ENCODE data around the gene PPDPF.

PPDPF gene

DNA sequence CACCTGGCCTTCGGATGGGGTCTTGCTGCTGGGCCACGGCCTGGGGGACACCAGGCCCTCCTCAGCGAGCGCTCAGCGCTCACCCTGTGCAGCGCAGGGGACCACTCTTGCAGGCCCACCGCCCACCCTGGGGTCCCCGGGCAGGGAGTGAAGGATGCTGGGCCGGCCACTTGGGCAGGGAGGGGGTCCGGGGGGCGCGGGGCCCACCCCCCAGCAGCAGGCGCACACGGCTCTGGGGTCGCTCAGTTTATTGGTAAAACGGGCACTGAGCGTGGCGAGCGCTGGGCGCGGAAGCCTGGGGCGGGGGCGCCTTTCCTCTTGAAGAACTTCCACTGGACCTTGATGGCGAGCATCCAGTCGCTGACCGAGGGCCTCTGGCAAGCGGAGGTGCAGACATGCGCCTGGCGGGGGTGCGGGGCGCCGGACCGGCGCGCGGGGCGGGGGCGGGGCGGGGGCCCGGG, 32.8 kb upstream of the PPDPF start:
- no peak for DNase-seq

DNA sequence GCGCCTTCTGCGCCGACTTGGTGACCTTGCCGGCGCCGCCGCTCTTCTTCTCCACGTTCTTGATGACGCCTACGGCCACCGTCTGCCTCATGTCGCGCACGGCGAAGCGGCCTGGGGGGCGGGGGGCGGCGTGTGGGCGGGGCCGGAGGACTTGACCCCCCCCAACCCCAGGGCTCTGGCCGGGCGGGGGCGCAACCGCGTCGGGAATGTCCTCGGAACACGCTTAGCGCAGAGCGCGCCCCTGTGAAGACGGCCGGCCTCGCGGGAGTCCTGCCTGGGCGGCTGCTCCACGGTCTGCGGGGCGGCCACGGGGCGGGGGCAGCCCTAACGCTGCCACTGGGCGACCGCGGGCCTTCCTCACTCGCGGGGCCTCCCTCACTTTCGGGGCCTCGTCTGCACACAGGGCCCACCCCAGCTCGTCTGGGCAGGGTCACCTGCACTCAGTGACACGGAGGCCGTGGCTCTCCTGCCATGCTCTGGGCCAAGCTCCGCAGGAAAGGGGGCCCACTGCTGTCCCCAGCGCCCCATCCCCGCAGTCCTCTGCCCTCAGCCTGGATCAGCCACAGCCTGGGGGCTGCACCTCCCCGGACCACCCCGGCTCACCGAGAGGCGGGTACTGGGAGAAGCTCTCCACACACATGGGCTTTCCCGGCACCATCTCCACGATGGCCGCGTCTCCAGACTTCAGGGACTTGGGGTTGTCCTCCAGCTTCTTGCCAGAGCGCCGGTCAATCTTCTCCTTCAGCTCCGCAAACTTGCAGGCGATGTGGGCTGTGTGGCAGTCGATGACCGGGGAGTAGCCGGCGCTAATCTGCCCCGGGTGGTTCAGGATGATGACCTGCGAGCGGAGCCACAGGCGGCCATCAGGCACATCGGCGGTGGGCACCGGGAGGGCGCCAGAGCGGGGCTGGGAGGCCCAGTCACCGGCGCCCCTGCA, 32.0 kb upstream of the PPDPF start:
- no peak for DNase-seq

GRCh38 chr20:63490416-63490815, 30.1 kb upstream of the PPDPF start:
- DNase-seq, result no peak

- DNase-seq, result no peak
These were observed 29.5 kb upstream of the PPDPF start for GRCh38 chr20:63491078-63491477.

GRCh38 chr20:63491635-63492230, 28.8 kb upstream of the PPDPF start:
- no peak for DNase-seq

- no peak for DNase-seq
These were observed 28.0 kb upstream of the PPDPF start for GRCh38 chr20:63492518-63492917.

DNA sequence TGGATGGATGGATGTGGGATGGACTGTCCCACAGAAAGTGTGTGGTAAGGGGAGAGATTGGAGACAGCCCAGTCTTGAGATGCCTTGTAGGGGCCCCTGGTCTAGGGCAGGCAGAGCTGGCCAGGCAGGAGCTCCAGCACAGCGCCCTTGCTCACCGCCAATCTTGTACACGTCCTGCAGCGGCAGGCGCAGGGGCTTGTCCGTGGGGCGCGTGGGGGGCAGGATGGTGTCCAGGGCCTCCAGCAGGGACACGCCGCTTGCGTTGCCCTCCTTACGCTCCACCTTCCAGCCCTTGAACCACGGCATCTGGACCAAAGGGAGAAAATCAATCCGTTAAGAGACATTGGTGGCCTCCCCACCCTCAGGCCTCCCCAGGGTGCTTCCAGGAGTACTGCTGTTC, 27.6 kb upstream of the PPDPF start:
- no peak for DNase-seq

GRCh38 chr20:63493563-63494020, 27.0 kb upstream of the PPDPF start:
- DNase-seq, result no peak

GRCh38 chr20:63494084-63494419, 26.5 kb upstream of the PPDPF start:
- DNase-seq, result no peak

- DNase-seq, result no peak
These were observed 26.0 kb upstream of the PPDPF start for GRCh38 chr20:63494420-63495166.

DNA sequence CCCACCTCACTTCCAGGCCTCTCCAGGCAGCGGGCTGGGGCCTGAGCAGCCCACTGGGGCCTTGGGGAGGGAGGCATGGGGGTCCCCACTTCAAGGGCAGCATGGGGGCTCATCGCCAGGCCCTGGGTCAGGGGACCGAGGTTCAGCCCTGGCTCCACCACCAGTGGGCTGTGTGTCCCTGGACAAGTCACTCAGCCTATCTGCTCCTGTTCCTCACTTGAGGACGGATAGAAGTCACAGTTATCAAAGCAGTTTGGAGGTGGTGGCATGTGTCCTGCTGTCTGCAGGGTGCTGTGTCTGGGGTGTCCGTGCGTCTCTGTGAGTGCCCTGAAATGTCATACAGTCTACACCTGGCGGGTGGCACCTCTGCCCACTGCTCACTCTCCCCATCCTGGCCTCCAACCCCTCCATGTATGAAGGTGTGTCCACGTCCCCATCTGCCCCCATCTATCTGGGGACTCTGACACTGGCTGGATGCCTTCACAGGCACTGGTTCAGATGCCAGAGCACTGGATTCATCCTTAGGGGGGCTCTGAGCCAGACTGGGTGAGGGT, 25.3 kb upstream of the PPDPF start:
- no peak for DNase-seq

DNA sequence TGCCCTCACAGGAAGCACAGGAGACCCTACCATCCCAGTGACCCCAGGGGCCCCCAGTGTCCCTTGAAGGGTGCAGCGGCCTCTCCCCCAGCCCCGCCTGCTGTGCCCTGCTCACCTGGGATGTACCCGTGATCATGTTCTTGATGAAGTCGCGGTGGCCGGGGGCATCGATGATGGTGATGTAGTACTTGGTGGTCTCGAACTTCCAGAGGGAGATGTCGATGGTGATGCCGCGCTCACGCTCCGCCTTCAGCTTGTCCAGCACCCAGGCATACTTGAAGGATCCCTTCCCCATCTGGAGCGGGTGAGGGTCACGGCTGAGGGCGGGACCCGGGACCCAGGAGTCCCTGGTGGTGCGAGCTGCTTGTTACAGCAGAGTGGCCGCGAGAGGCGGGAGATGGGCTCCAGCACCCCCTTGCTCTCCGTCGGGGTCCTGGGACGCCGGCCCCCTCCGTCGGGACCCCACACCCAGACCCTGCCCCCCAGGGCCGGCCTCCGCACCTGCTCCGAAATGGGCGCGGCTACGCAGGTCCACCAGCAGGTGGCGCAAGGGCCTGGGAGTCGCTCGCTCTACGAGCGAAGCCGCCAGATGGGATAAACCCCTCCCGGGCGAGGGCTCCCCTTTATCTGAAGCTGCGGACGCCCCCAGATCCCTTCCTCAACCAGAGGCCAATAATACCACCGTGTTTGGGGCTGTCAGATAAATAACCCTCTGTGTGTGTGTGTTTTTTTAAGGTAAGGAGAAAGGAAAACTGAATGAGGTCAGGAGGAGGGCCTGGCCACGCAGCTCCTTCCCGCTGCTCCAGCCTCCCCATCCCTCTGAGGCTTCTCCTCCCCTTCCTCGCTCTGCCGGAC, 24.6 kb upstream of the PPDPF start:
- peak; percentile 88 for DNase-seq

DNA sequence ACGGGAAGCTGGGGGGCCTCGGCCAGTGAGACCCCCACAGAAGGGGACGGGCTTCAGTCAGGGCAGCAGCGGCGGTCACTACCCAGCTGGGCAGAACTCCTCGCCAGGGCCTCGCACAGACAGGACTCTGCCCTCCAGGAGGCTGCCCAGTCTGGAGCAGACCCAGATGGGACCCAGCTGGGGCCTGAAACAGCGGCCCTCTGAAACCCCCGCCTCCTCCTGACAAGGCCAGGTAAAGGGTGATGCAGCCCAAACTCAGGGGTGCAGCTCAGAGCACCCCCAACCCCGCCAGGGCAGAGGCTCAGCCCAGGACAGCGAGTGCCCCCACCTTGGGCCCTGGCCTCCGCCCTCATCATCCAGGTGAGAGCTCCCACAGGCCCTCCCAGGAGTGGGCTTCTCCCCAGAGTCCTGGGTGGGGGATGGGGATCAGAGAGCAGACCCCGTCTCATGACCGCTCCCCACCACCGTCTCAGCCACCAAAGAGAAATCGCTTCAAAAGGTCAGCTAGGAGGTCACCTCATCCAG, 23.9 kb upstream of the PPDPF start:
- no peak for DNase-seq

- no peak for DNase-seq
These were observed 23.2 kb upstream of the PPDPF start for GRCh38 chr20:63497138-63497945.

DNA sequence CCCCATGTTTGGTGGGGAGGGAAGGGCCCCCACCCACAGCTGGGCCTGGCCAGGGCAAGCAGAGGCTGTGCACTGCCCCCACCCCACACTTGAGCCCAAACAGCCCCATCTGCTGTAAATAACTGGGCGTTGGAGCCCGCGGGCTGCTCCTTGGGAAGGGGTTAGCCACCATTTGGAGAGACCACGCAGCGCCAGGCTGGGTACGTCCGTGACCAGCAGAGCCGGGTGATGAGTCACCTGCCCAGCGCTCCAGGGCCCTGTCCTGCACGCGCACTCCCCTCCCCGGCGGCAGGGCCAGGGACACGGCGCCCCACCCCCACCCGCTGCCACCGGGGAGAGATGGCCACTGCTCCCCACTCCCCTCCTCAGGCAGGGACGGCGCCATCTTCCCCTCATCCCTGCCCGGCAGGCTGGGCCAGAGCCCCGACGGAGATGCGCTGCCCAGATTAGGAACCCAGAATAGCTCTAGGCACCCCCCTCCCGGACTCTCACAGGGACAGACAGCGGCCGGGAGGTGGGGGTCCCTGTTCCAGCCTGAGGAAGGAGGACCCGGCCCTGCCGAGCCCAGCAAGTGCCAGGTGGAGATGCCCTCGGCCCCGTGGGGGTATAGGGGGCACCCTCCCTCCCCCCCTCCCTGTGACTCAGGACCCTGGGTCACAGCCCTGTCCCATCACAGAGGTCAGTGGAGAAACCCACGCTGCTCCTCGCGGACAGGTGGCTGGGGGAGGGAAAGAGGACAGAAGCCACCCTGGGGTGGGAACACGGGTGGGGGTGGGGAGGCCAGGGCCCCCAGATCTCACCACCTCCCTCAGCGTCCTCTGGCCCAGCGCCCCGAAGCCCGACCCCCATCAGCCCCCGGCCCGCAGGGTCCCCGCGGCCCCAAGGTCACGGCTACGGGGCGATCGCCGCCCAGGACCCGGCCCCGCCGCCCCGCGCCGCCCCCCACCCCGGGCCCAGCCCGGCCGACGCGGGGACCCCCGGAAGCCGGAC, 22.3 kb upstream of the PPDPF start:
- no peak for DNase-seq

DNA sequence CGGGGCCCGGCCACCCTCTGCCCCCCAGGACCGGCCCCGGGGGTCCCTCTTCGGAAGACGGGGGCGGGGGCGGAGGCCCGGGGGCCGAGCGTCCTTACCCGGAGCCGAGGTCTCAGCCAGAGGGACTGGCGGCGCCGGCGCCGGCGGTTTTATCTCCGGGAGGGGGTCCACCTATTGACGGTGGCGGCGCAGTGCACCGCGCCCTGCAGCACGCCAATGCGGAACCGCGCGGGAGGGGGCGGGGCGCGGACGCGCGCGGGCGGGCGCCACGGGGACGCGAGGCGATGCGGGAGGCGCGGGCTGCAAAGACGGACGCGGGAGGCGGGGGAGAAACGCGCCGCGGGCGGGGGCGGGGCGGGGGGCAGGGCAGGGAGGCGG, 21.6 kb upstream of the PPDPF start, which contains the start of gene EEF1A2:
Gene EEF1A2 (minus strand): TSS at position 124 of the 378 bp plus-strand sequence. CDS start 1,320 bp downstream, outside the sequence.
- no peak for DNase-seq

GRCh38 chr20:63499338-63499969, 21.1 kb upstream of the PPDPF start:
- no peak for DNase-seq

- no peak for DNase-seq
These were observed 20.2 kb upstream of the PPDPF start for GRCh38 chr20:63500151-63500901.
